K562 (cell line): ENCODE data around the gene CC2D1A. TPM values are rescaled to one million over a fixed set of nuclear protein-coding genes. Genes with fewer than 3 reads are reported as not detected.

Source experiments
- ATAC-seq: fragments of 200-7000 bp; cut with Tn5 transposase; 3 replicates; pipeline ENCODE4 v1.9.1; 2020; ENCODE audit warnings: moderate library complexity
- BruUV-seq: library from RNA; stranded (reverse); fragments of 400-500 nt; replicated peaks from 2 replicates; lab custom pipeline; 2021; lab: Mats Ljungman, UMichigan
- CTCF ChIA-PET: fragments of 300-600 bp; formaldehyde crosslinking; extraction: SDS; loops from one replicate; lab custom pipeline; 2021; ENCODE audit warnings: low intra/inter-chr PET ratio; lab: Yijun Ruan, JAX
- POLR2A ChIA-PET: fragments of 300-600, 350-650 bp; sonication (Branson Sonifier 250); formaldehyde crosslinking; extraction: SDS; loops from one replicate; lab custom pipeline; 2021; ENCODE audit warnings: antibody characterized with exemption, inconsistent platforms; lab: Yijun Ruan, JAX
- DNase-seq, 4 experiments: peaks; one replicate each; pipeline versions ENCODE4 v3.0.0 to v3.0.0-alpha.2; 2011 to 2018; ENCODE audit warnings: low spot score in 3 of 4, mixed read lengths in 3 of 4; ENCODE audit errors: extremely low read depth in 1 of 4
- FAIRE-seq: peaks from 2 replicates; lab custom pipeline; 2011; peaks lifted over from hg19 to GRCh38; lab: Jason Lieb, UNC
- H2AFZ ChIP-seq: 2 replicates; pipeline ENCODE4 v1.6.0; 2011; ENCODE audit warnings: low read depth, low read length, control low read depth, inconsistent platforms
- H3K27ac ChIP-seq: fragments of 200-600 bp; 3 replicates; pipeline ENCODE4 v1.8.0; 2011; ENCODE audit warnings: low read depth, mild to moderate bottlenecking, control low read depth, inconsistent platforms, low read length, moderate library complexity, mixed read lengths; ENCODE audit errors: extremely low read depth
- H3K27me3 ChIP-seq, 2 experiments: fragments of 300-600 bp in 1 of 2; 2 replicates in 1 of 2; 3 replicates in 1 of 2; pipeline versions ENCODE4 v1.6.0 to v1.8.0; 2011; ENCODE audit warnings: inconsistent platforms in 2 of 2, low read length in 2 of 2, mild to moderate bottlenecking in 1 of 2, mixed read lengths in 1 of 2, moderate library complexity in 1 of 2; ENCODE audit not compliant: control insufficient read depth in 2 of 2, insufficient read depth in 2 of 2
- H3K36me3 ChIP-seq: fragments of 300-600 bp; 3 replicates; pipeline ENCODE4 v1.8.0; 2011; ENCODE audit warnings: mild to moderate bottlenecking, low read length, inconsistent platforms; ENCODE audit not compliant: control insufficient read depth, insufficient read depth
- H3K4me1 ChIP-seq, 2 experiments: fragments of 200-600 bp in 1 of 2; replicated peaks in 1 of 2; 2 replicates in 1 of 2; 3 replicates in 1 of 2; pipeline versions ENCODE4 v1.5.1 to v1.8.0; 2011; ENCODE audit warnings: inconsistent platforms in 2 of 2, low read length in 2 of 2, mild to moderate bottlenecking in 1 of 2, mixed read lengths in 1 of 2, moderate library complexity in 1 of 2; ENCODE audit not compliant: control insufficient read depth in 2 of 2, insufficient read depth in 2 of 2
- H3K4me2 ChIP-seq: 2 replicates; pipeline ENCODE4 v1.6.1; 2011; ENCODE audit warnings: low read length, control low read depth, inconsistent platforms, mixed read lengths; ENCODE audit not compliant: insufficient read depth
- H3K4me3 ChIP-seq: fragments of 200-600 bp; sonication (generic), shearing (Covaris generic); 2 replicates; pipeline ENCODE4 v1.5.1; 2016; ENCODE audit warnings: control low read depth, inconsistent platforms
- H3K79me2 ChIP-seq: fragments of 200-600 bp; 3 replicates; pipeline ENCODE4 v1.8.0; 2011; ENCODE audit warnings: low read length, inconsistent platforms; ENCODE audit not compliant: control insufficient read depth, insufficient read depth
- H3K9ac ChIP-seq, 2 experiments: 2 replicates each; pipeline versions ENCODE4 v1.6.0 to v1.6.1; 2011; ENCODE audit warnings: low read depth in 2 of 2, low read length in 2 of 2, control low read depth in 1 of 2, inconsistent platforms in 1 of 2, mild to moderate bottlenecking in 1 of 2, mixed read lengths in 1 of 2; ENCODE audit not compliant: insufficient read depth in 1 of 2
- H3K9me1 ChIP-seq: one replicate; pipeline ENCODE4 v1.6.0; 2011; ENCODE audit warnings: inconsistent platforms, mild to moderate bottlenecking, low read length, moderate library complexity; ENCODE audit not compliant: control insufficient read depth, insufficient read depth
- H3K9me3 ChIP-seq: replicated peaks from 2 replicates; pipeline ENCODE4 v1.5.1; 2011; ENCODE audit warnings: low read depth, low read length, inconsistent platforms; ENCODE audit not compliant: control insufficient read depth, insufficient read depth
- H4K20me1 ChIP-seq: replicated peaks from 2 replicates; pipeline ENCODE4 v1.6.1; 2011; ENCODE audit warnings: low read length, inconsistent platforms, mixed read lengths; ENCODE audit not compliant: control insufficient read depth, insufficient read depth
- EHMT2 ChIP-seq: fragments of 450-650 bp; IDR thresholded peaks from 2 replicates; pipeline ENCODE4 v1.6.1; 2018; ENCODE audit warnings: antibody characterized with exemption
- PHB2 ChIP-seq: fragments of 450-650 bp; IDR thresholded peaks from 2 replicates; pipeline ENCODE4 v1.6.1; 2017; ENCODE audit warnings: low read depth
- WGBS: fragments of 100-300 bp; shearing (Covaris generic); methylation state at CpG from one replicate; pipeline ENCODE4 v1.1.6; 2016; ENCODE audit warnings: low coverage, mixed read lengths; ENCODE audit not compliant: insufficient coverage; ENCODE audit errors: missing lambda C conversion rate; 5-methylcytosine and 5-hydroxymethylcytosine counted together
- in situ Hi-C: fragments of 300-500 bp; cut with MboI; formaldehyde crosslinking; loops from 4 replicates; pipeline ENCODE4 v1.15.0; 2018; ENCODE audit warnings: inconsistent platforms, mixed read lengths
- intact Hi-C: fragments of 100-400 bp; cut with micrococcal nuclease; formaldehyde crosslinking; loops from 2 replicates; pipeline ENCODE4 v1.14.2; 2022
- polyA plus RNA-seq, 8 experiments: library from polyadenylated mRNA; depleted of rRNA in 4 of 8; stranded (reverse) in 5 of 8; unstranded in 3 of 8; fragments of >200 nt; fragmentation: Nextera tagmentation in 2 of 8; fragmentation: Illumina TruSeq in 1 of 8; extraction: Ambion mirVana in 2 of 8; extraction: Trizol in 1 of 8; gene quantifications; 2 replicates each; pipeline versions ENCODE4 v1.2.1 to v1.2.3, GENCODE V29; 2011 to 2014; ENCODE audit warnings: inconsistent platforms in 1 of 8, missing spikeins in 1 of 8
- total RNA-seq, 7 experiments: library from RNA; depleted of rRNA in 6 of 7; stranded (reverse); fragments of >200 nt in 6 of 7; fragmentation: Illumina TruSeq in 2 of 7; extraction: Trizol in 2 of 7; gene quantifications; 2 replicates each; pipeline versions ENCODE4 v1.2.1 to v1.2.3, GENCODE V29; 2011 to 2021; ENCODE audit warnings: low replicate concordance in 1 of 7
- TF ChIP-seq, protein P1 (sequence below): fragments of 250-450 bp; sonication (Bioruptor Pico); IDR thresholded peaks from 2 replicates; pipeline ENCODE4 v1.4.0; 2020; ENCODE audit warnings: mild to moderate bottlenecking, moderate library complexity
- TF ChIP-seq, protein P2 (sequence below): sonication (generic); formaldehyde crosslinking; IDR thresholded peaks from 2 replicates; pipeline ENCODE4 v1.9.0; 2022; ENCODE audit warnings: mild to moderate bottlenecking, missing genetic modification reagents
- TF ChIP-seq, protein P3 (sequence below): IDR thresholded peaks from 3 replicates; pipeline ENCODE4 v1.6.1; 2011; ENCODE audit warnings: borderline replicate concordance, mild to moderate bottlenecking, moderate library complexity; ENCODE audit not compliant: insufficient read length; ENCODE audit errors: extremely low read depth
- TF ChIP-seq, protein P4 (sequence below): fragments of 250-450 bp; sonication (Bioruptor Pico); IDR thresholded peaks from 2 replicates; pipeline ENCODE4 v1.4.0; 2020

Gene CC2D1A
- total and polyA plus RNA-seq, 9 of the 15 experiments (the other 6 are each of a cell fraction or from before 2014, with no cell fraction given) = 0.32 to 31.0 (median 12.9) TPM

DNA sequence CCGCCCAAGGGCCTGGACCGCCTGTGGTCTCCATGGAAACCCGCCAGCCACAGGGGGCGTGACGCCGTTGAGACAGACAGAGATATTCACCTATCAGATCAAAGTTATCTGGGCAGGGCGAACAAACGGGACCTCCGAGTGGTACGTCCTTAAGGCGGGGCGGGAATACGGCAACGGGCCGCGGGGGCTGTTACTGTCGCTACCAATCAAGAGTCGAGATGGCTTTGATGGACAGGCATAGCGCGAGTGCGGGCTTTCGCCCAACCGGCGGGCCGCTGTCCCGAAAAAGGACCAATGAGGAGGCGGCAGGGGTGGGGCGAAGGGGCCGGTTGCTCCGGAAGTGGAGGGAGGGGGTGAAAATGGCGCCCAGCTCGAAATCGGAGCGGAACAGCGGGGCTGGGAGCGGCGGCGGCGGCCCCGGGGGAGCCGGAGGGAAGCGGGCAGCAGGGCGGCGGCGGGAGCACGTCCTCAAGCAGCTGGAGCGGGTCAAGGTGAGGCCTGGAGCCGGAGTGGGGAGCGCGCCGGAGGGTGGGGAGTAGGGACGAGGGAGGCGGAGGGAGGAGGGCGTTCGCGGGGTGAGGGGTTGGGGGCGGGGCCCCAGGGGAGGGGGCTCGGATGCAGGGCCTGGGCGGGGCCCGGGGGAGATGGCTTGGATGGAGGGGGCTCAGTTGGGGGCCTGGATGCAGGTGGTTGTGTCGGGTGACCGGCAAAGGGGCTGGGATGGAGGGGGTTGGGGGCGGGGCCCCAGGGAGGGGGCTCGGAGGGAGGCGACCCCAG is 46.3 kb downstream of the CC2D1A start, which contains the start of gene DCAF15:
Gene DCAF15 (plus strand): TSS at position 356 of the 777 bp plus-strand sequence. CDS start 4 bp downstream, at position 360.
- POLR2A ChIA-PET = interaction anchor here (0.6 to 3.7 kb wide), 10 partner anchors 11 to 177 kb away, joined by 3 to 12 read pairs (median 3); partner anchors contain the start of gene RFX1
- under 1% methylated on average over 41 of the region's 65 CpGs for WGBS
- peak; percentile 99 to 100 (median 100) for DNase-seq
- TF ChIP-seq, protein P1, sequence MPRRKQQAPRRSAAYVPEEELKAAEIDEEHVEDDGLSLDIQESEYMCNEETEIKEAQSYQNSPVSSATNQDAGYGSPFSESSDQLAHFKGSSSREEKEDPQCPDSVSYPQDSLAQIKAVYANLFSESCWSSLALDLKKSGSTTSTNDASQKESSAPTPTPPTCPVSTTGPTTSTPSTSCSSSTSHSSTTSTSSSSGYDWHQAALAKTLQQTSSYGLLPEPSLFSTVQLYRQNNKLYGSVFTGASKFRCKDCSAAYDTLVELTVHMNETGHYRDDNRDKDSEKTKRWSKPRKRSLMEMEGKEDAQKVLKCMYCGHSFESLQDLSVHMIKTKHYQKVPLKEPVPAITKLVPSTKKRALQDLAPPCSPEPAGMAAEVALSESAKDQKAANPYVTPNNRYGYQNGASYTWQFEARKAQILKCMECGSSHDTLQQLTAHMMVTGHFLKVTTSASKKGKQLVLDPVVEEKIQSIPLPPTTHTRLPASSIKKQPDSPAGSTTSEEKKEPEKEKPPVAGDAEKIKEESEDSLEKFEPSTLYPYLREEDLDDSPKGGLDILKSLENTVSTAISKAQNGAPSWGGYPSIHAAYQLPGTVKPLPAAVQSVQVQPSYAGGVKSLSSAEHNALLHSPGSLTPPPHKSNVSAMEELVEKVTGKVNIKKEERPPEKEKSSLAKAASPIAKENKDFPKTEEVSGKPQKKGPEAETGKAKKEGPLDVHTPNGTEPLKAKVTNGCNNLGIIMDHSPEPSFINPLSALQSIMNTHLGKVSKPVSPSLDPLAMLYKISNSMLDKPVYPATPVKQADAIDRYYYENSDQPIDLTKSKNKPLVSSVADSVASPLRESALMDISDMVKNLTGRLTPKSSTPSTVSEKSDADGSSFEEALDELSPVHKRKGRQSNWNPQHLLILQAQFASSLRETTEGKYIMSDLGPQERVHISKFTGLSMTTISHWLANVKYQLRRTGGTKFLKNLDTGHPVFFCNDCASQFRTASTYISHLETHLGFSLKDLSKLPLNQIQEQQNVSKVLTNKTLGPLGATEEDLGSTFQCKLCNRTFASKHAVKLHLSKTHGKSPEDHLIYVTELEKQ (CRISPR knock-in tag) = no peak
- TF ChIP-seq, protein P2, sequence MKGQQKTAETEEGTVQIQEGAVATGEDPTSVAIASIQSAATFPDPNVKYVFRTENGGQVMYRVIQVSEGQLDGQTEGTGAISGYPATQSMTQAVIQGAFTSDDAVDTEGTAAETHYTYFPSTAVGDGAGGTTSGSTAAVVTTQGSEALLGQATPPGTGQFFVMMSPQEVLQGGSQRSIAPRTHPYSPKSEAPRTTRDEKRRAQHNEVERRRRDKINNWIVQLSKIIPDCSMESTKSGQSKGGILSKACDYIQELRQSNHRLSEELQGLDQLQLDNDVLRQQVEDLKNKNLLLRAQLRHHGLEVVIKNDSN (CRISPR knock-in tag) = peak; percentile 58; the same call in 1 of the 2 replicates
- TF ChIP-seq PHB2 (no peak), EHMT2 (no peak)
- TF ChIP-seq, protein P3, sequence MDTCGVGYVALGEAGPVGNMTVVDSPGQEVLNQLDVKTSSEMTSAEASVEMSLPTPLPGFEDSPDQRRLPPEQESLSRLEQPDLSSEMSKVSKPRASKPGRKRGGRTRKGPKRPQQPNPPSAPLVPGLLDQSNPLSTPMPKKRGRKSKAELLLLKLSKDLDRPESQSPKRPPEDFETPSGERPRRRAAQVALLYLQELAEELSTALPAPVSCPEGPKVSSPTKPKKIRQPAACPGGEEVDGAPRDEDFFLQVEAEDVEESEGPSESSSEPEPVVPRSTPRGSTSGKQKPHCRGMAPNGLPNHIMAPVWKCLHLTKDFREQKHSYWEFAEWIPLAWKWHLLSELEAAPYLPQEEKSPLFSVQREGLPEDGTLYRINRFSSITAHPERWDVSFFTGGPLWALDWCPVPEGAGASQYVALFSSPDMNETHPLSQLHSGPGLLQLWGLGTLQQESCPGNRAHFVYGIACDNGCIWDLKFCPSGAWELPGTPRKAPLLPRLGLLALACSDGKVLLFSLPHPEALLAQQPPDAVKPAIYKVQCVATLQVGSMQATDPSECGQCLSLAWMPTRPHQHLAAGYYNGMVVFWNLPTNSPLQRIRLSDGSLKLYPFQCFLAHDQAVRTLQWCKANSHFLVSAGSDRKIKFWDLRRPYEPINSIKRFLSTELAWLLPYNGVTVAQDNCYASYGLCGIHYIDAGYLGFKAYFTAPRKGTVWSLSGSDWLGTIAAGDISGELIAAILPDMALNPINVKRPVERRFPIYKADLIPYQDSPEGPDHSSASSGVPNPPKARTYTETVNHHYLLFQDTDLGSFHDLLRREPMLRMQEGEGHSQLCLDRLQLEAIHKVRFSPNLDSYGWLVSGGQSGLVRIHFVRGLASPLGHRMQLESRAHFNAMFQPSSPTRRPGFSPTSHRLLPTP = no peak
- TF ChIP-seq, protein P4, sequence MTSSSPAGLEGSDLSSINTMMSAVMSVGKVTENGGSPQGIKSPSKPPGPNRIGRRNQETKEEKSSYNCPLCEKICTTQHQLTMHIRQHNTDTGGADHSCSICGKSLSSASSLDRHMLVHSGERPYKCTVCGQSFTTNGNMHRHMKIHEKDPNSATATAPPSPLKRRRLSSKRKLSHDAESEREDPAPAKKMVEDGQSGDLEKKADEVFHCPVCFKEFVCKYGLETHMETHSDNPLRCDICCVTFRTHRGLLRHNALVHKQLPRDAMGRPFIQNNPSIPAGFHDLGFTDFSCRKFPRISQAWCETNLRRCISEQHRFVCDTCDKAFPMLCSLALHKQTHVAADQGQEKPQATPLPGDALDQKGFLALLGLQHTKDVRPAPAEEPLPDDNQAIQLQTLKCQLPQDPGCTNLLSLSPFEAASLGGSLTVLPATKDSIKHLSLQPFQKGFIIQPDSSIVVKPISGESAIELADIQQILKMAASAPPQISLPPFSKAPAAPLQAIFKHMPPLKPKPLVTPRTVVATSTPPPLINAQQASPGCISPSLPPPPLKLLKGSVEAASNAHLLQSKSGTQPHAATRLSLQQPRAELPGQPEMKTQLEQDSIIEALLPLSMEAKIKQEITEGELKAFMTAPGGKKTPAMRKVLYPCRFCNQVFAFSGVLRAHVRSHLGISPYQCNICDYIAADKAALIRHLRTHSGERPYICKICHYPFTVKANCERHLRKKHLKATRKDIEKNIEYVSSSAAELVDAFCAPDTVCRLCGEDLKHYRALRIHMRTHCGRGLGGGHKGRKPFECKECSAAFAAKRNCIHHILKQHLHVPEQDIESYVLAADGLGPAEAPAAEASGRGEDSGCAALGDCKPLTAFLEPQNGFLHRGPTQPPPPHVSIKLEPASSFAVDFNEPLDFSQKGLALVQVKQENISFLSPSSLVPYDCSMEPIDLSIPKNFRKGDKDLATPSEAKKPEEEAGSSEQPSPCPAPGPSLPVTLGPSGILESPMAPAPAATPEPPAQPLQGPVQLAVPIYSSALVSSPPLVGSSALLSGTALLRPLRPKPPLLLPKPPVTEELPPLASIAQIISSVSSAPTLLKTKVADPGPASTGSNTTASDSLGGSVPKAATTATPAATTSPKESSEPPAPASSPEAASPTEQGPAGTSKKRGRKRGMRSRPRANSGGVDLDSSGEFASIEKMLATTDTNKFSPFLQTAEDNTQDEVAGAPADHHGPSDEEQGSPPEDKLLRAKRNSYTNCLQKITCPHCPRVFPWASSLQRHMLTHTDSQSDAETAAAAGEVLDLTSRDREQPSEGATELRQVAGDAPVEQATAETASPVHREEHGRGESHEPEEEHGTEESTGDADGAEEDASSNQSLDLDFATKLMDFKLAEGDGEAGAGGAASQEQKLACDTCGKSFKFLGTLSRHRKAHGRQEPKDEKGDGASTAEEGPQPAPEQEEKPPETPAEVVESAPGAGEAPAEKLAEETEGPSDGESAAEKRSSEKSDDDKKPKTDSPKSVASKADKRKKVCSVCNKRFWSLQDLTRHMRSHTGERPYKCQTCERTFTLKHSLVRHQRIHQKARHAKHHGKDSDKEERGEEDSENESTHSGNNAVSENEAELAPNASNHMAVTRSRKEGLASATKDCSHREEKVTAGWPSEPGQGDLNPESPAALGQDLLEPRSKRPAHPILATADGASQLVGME (CRISPR knock-in tag) = no peak

More for the DNA sequence above, 46.3 kb downstream of the CC2D1A start, which contains the start of gene DCAF15:
- Histone ChIP-seq H4K20me1 (peaks cover 4% of the 10 kb centered on the region; the same call in 1 of the 2 replicates), H3K4me1 (peaks cover 7 to 41% of the 10 kb centered on the region in 2 experiments; a peak in 4 of 5 replicates), H3K36me3 (peaks cover 38% of the 10 kb centered on the region), H3K9me3 (no peaks in the 10 kb centered on the region), H3K79me2 (peaks cover 23% of the 10 kb centered on the region), H3K9me1 (no peaks in the 10 kb centered on the region), H3K27ac (peak within 1 kb of the TSS; percentile 89), H2AFZ (peak within 1 kb of the TSS; percentile 77), H3K27me3 (no peaks in the 10 kb centered on the region), H3K4me2 (peak within 1 kb of the TSS; percentile 94), H3K4me3 (peak within 1 kb of the TSS; percentile 98), H3K9ac (peak within 1 kb of the TSS; percentile 78 to 89)
- in situ Hi-C loops (no loop called here), intact Hi-C loops (loop anchor here (2.0 to 10.0 kb wide), 2 partner anchors 52 to 82 kb away; partner anchors contain the start of gene IL27RA)
- CTCF ChIA-PET = no interaction called here
- ATAC-seq (peak; percentile 99), FAIRE-seq (peak; percentile 100)
- BruUV-seq = no TSS peak
